H1 (cell line): ENCODE measurements around the gene LRRC49.

Source experiments
- MAFK ChIP-seq: IDR thresholded peaks from 2 replicates; pipeline ENCODE4 v1.6.1; 2012; ENCODE audit warnings: low read depth, mild to moderate bottlenecking, improper control_type of control experiment, low read length
- SP2 ChIP-seq: IDR thresholded peaks from 2 replicates; pipeline ENCODE4 v1.6.1; 2012; ENCODE audit warnings: mild to moderate bottlenecking, low read length, inconsistent platforms

- TF ChIP-seq SP2 (no peak), MAFK (no peak)
Measured at GRCh38 chr15:70859998-70860397, 32.6 kb upstream of the LRRC49 start.
